ENCODE measurements around the gene ETV6.

- no peak for TF ChIP-seq ZFX (IDR thresholded peaks at IDR 0.05; ENCODE audit: borderline replicate concordance)
- TF ChIP-seq, protein P1, sequence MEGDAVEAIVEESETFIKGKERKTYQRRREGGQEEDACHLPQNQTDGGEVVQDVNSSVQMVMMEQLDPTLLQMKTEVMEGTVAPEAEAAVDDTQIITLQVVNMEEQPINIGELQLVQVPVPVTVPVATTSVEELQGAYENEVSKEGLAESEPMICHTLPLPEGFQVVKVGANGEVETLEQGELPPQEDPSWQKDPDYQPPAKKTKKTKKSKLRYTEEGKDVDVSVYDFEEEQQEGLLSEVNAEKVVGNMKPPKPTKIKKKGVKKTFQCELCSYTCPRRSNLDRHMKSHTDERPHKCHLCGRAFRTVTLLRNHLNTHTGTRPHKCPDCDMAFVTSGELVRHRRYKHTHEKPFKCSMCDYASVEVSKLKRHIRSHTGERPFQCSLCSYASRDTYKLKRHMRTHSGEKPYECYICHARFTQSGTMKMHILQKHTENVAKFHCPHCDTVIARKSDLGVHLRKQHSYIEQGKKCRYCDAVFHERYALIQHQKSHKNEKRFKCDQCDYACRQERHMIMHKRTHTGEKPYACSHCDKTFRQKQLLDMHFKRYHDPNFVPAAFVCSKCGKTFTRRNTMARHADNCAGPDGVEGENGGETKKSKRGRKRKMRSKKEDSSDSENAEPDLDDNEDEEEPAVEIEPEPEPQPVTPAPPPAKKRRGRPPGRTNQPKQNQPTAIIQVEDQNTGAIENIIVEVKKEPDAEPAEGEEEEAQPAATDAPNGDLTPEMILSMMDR (IDR thresholded peaks at IDR 0.05), result no peak
Observed at GRCh38 chr12:11780521-11781101, 131.1 kb downstream of the ETV6 start.
